GM12872 (cell line): ENCODE results near the gene ADSL.

Source experiments
- CTCF ChIP-seq: IDR thresholded peaks from 3 replicates; pipeline ENCODE4 v1.5.1; 2011; ENCODE audit warnings: low read depth, mild to moderate bottlenecking, low read length, moderate library complexity; ENCODE audit not compliant: insufficient read depth

The ADSL gene

GRCh38 chr22:40428796-40429195 lies 82.5 kb downstream of the ADSL start:
- no peak for TF ChIP-seq CTCF

- TF ChIP-seq CTCF: no peak
These were observed 83.2 kb downstream of the ADSL start for GRCh38 chr22:40429481-40429880.

GRCh38 chr22:40430991-40431390 lies 84.7 kb downstream of the ADSL start:
- no peak for TF ChIP-seq CTCF

- TF ChIP-seq CTCF: no peak
These were observed 85.9 kb downstream of the ADSL start for GRCh38 chr22:40432157-40432556.

GRCh38 chr22:40432625-40433024 lies 86.3 kb downstream of the ADSL start:
- no peak for TF ChIP-seq CTCF

- no peak for TF ChIP-seq CTCF
These were observed 87.3 kb downstream of the ADSL start for GRCh38 chr22:40433416-40434090.

- no peak for TF ChIP-seq CTCF
These were observed 87.8 kb downstream of the ADSL start for GRCh38 chr22:40434106-40434505.
